Measurements from ENCODE around the gene SLC50A1. TPM values are rescaled to one million over a fixed set of nuclear protein-coding genes. Genes with fewer than 3 reads are reported as not detected.

SLC50A1 gene
- total and polyA plus RNA-seq, 9 of the 15 experiments (the other 6 are each of a cell fraction or from before 2014, with no cell fraction given) = 46.5 to 132 (median 91.9) TPM

GRCh38 chr1:155172732-155173477 lies 37.3 kb downstream of the SLC50A1 start, which contains the start of gene KRTCAP2 (continued):
- TF ChIP-seq ZBTB40 (IDR thresholded peaks at IDR 0.05) = 0 out of 2 replicates have a peak, but pooled peaks have one; percentile 11
- no peak for TF ChIP-seq ZBTB40 (CRISPR knock-in tag; IDR thresholded peaks at IDR 0.05)
- peak; percentile 65; the same call in 1 of the 2 replicates for TF ChIP-seq NFRKB (IDR thresholded peaks at IDR 0.05; ENCODE audit: low read depth)
- TF ChIP-seq C11orf30 (IDR thresholded peaks at IDR 0.05; ENCODE audit: low read depth) = peak; percentile 82
- TF ChIP-seq LCOR (CRISPR knock-in tag; IDR thresholded peaks at IDR 0.05) = peak; percentile 76
- peak; percentile 42; the same call in 1 of the 2 replicates for TF ChIP-seq EP300 (IDR thresholded peaks at IDR 0.05; ENCODE audit: low read length)
- TF ChIP-seq TRIM25 (IDR thresholded peaks at IDR 0.05; ENCODE audit: borderline replicate concordance) = no peak
- peak; percentile 67 for TF ChIP-seq HCFC1 (IDR thresholded peaks at IDR 0.05; ENCODE audit: low read depth, low read length)
- TF ChIP-seq CREB3 (tag; conservative IDR thresholded peaks at IDR 0.05; ENCODE audit: low read depth) = no peak
- peak in 1 of 2 experiments; percentile 18; a peak in 1 of 4 replicates for TF ChIP-seq TBL1XR1 (IDR thresholded peaks at IDR 0.05; ENCODE audit: low read length in 2 of 2)
- TF ChIP-seq RUNX1 (IDR thresholded peaks at IDR 0.05; ENCODE audit: low read depth) = no peak
- TF ChIP-seq E2F4 (CRISPR knock-in tag; IDR thresholded peaks at IDR 0.05; ENCODE audit: low read depth) = no peak
- no peak for TF ChIP-seq NR2C1 (IDR thresholded peaks at IDR 0.05)
- TF ChIP-seq NR2C1 (tag; IDR thresholded peaks at IDR 0.05) = peak; percentile 42; the same call in 1 of the 2 replicates
- TF ChIP-seq MCM2 (IDR thresholded peaks at IDR 0.05; ENCODE audit: low read depth) = no peak

Measured in K562 (cell line).